Colonic mucosa (tissue), 4 donors: ENCODE measurements around the gene OR10H5. TPM values are rescaled to one million over a fixed set of nuclear protein-coding genes. Genes with fewer than 3 reads are reported as not detected.

Experiments
- DNase-seq: peaks from one replicate; pipeline ENCODE4 v3.0.0-alpha.2; 2020
- H3K27ac ChIP-seq: fragments of 200-600 bp; one replicate; pipeline ENCODE4 v1.8.0; 2021
- H3K27me3 ChIP-seq: fragments of 200-600 bp; one replicate; pipeline ENCODE4 v1.8.0; 2021
- H3K36me3 ChIP-seq: fragments of 200-600 bp; one replicate; pipeline ENCODE4 v1.8.0; 2021
- H3K4me1 ChIP-seq: fragments of 200-600 bp; one replicate; pipeline ENCODE4 v1.8.0; 2021; ENCODE audit warnings: mild to moderate bottlenecking
- H3K4me3 ChIP-seq: fragments of 200-600 bp; one replicate; pipeline ENCODE4 v1.8.0; 2021
- H3K9ac ChIP-seq, 2 donors: one replicate each; pipeline ENCODE4 v1.7.0; 2013; ENCODE audit warnings: control low read depth in 2 of 2, low read depth in 2 of 2, low read length in 2 of 2
- H3K9me3 ChIP-seq: fragments of 200-600 bp; one replicate; pipeline ENCODE4 v1.8.0; 2021
- CTCF ChIP-seq: fragments of 200-600 bp; IDR thresholded peaks from one replicate; pipeline ENCODE4 v1.8.0; 2022; ENCODE audit warnings: antibody characterized with exemption, mild to moderate bottlenecking
- intact Hi-C: fragments of 100-400 bp; cut with DNase I; formaldehyde crosslinking; loops from one replicate; pipeline ENCODE4 v1.14.1; 2022
- total RNA-seq, 2 donors: library from RNA; stranded (reverse); fragmentation: NEBNext Ultra II Directional in 1 of 2; extraction: Animal tissue kit (Norgen Biotek cat#: 25700) in 1 of 2; gene quantifications; one replicate each; pipeline ENCODE4 v1.2.1, GENCODE V29; 2021
- donor health status: healthy.
- donor health status: DM: no; HTN: no; CAD: no.
- donor health status: DM: no; HTN: no; CAD: no.

Gene OR10H5
- not detected for total RNA-seq

GRCh38 chr19:15787611-15788155 lies at the start of gene OR10H5:
Gene OR10H5, plus strand, starts transcription at chr19:15787661. Its CDS starts 6,388 bp downstream, at chr19:15794049.
- Histone ChIP-seq H3K9ac (no peak within 1 kb of the TSS), H3K4me1 (no peaks in the 10 kb centered on the region), H3K36me3 (no peaks in the 10 kb centered on the region), H3K27ac (no peak within 1 kb of the TSS), H3K27me3 (no peaks in the 10 kb centered on the region), H3K4me3 (no peak within 1 kb of the TSS), H3K9me3 (no peaks in the 10 kb centered on the region)
- intact Hi-C loops = no loop called here
- no peak for TF ChIP-seq CTCF
- DNase-seq = no peak

GRCh38 chr19:15737722-15738121 lies 49.7 kb upstream of the OR10H5 start, which contains the start of gene OR10H3:
Gene OR10H3, plus strand, starts transcription at chr19:15737985. Its CDS starts 3,408 bp downstream, at chr19:15741393.
- no peaks in the 10 kb centered on the region for H3K9me3 ChIP-seq
- H3K4me3 ChIP-seq = no peak within 1 kb of the TSS
- H3K27me3 ChIP-seq = no peaks in the 10 kb centered on the region
- no peaks in the 10 kb centered on the region for H3K36me3 ChIP-seq
- no peak for DNase-seq
- no peak within 1 kb of the TSS for H3K9ac ChIP-seq
- intact Hi-C loops = no loop called here
- TF ChIP-seq CTCF = no peak
- no peak within 1 kb of the TSS for H3K27ac ChIP-seq
- H3K4me1 ChIP-seq = no peaks in the 10 kb centered on the region

GRCh38 chr19:15740785-15741184 lies 46.7 kb upstream of the OR10H5 start:
- H3K27me3 ChIP-seq = no peaks in the 10 kb centered on the region
- DNase-seq = no peak
- no peak overlapping the region for H3K27ac ChIP-seq
- H3K4me3 ChIP-seq = no peak overlapping the region
- H3K9me3 ChIP-seq = no peaks in the 10 kb centered on the region
- intact Hi-C loops = no loop called here
- H3K4me1 ChIP-seq = no peaks in the 10 kb centered on the region
- no peak for TF ChIP-seq CTCF
- no peak overlapping the region for H3K9ac ChIP-seq
- H3K36me3 ChIP-seq = no peaks in the 10 kb centered on the region

- no peak for DNase-seq
- H3K27ac ChIP-seq = no peak overlapping the region
- H3K9me3 ChIP-seq = no peaks in the 10 kb centered on the region
- no peaks in the 10 kb centered on the region for H3K36me3 ChIP-seq
- H3K27me3 ChIP-seq = no peaks in the 10 kb centered on the region
- H3K4me3 ChIP-seq = no peak overlapping the region
- intact Hi-C loops = no loop called here
- TF ChIP-seq CTCF = no peak
- H3K9ac ChIP-seq = no peak overlapping the region
- H3K4me1 ChIP-seq = no peaks in the 10 kb centered on the region
Measured at GRCh38 chr19:15748239-15748638, 39.2 kb upstream of the OR10H5 start.

- TF ChIP-seq CTCF = no peak
- Histone ChIP-seq H3K9ac (no peak overlapping the region), H3K27me3 (no peaks in the 10 kb centered on the region), H3K9me3 (no peaks in the 10 kb centered on the region), H3K27ac (no peak overlapping the region), H3K4me3 (no peak overlapping the region), H3K36me3 (no peaks in the 10 kb centered on the region), H3K4me1 (no peaks in the 10 kb centered on the region)
- DNase-seq = no peak
- intact Hi-C loops = no loop called here
Measured at GRCh38 chr19:15758379-15758778, 29.1 kb upstream of the OR10H5 start.
